Keratinocyte (primary cell): Measurements from ENCODE around the gene BRAT1. TPM values are rescaled to one million over a fixed set of nuclear protein-coding genes. Genes with fewer than 3 reads are reported as not detected.

Experiments used
- DNase-seq: peaks from one replicate; pipeline ENCODE4 v3.0.0-alpha.2; 2011; ENCODE audit warnings: low read depth, missing footprints, low spot score
- FAIRE-seq: peaks from 2 replicates; lab custom pipeline; 2011; peaks lifted over from hg19 to GRCh38; lab: Jason Lieb, UNC
- H2AFZ ChIP-seq: 2 replicates; pipeline ENCODE4 v1.6.0; 2012; ENCODE audit warnings: low read length, control low read depth, inconsistent platforms; ENCODE audit not compliant: control insufficient read depth
- H3K27ac ChIP-seq: 2 replicates; pipeline ENCODE4 v1.5.1; 2011; ENCODE audit warnings: low read length; ENCODE audit not compliant: control insufficient read depth, insufficient read depth
- H3K27me3 ChIP-seq: 3 replicates; pipeline ENCODE4 v1.6.0; 2011; ENCODE audit warnings: low read length; ENCODE audit not compliant: control insufficient read depth, insufficient read depth; ENCODE audit errors: extremely low read depth
- H3K36me3 ChIP-seq, 2 experiments: 2 replicates in 1 of 2; 3 replicates in 1 of 2; pipeline ENCODE4 v1.5.1; 2011; ENCODE audit warnings: low read length in 2 of 2, mild to moderate bottlenecking in 1 of 2; ENCODE audit not compliant: control insufficient read depth in 2 of 2, insufficient read depth in 2 of 2; ENCODE audit errors: extremely low read depth in 1 of 2
- H3K4me1 ChIP-seq: 3 replicates; pipeline ENCODE4 v1.5.1; 2011; ENCODE audit warnings: low read length; ENCODE audit not compliant: control insufficient read depth, insufficient read depth; ENCODE audit errors: extremely low read depth
- H3K4me2 ChIP-seq: 3 replicates; pipeline ENCODE4 v1.6.0; 2011; ENCODE audit warnings: low read depth, low read length; ENCODE audit not compliant: control insufficient read depth, insufficient read depth; ENCODE audit errors: extremely low read depth
- H3K4me3 ChIP-seq, 3 experiments: fragments of 200-600 bp in 1 of 3; sonication (generic) in 1 of 3; 2 replicates in 2 of 3; 3 replicates in 1 of 3; pipeline ENCODE4 v1.5.1; 2011 to 2016; ENCODE audit warnings: low read length in 3 of 3, mild to moderate bottlenecking in 3 of 3, control low read depth in 2 of 3, inconsistent platforms in 1 of 3, low read depth in 1 of 3, mixed read lengths in 1 of 3, mixed run types in 1 of 3, moderate library complexity in 1 of 3; ENCODE audit not compliant: control insufficient read depth in 2 of 3, insufficient read depth in 2 of 3; ENCODE audit errors: extremely low read depth in 1 of 3
- H3K79me2 ChIP-seq: 2 replicates; pipeline ENCODE4 v1.6.0; 2012; ENCODE audit warnings: low read length; ENCODE audit not compliant: control insufficient read depth, insufficient read depth
- H3K9ac ChIP-seq: 3 replicates; pipeline ENCODE4 v1.6.0; 2011; ENCODE audit warnings: low read length; ENCODE audit not compliant: control insufficient read depth, insufficient read depth; ENCODE audit errors: extremely low read depth
- H3K9me1 ChIP-seq: 3 replicates; pipeline ENCODE4 v1.6.0; 2011; ENCODE audit warnings: low read length; ENCODE audit not compliant: control insufficient read depth, insufficient read depth; ENCODE audit errors: extremely low read depth
- H3K9me3 ChIP-seq: 2 replicates; pipeline ENCODE4 v1.5.1; 2012; ENCODE audit warnings: low read depth, low read length; ENCODE audit not compliant: control insufficient read depth
- H4K20me1 ChIP-seq: 3 replicates; pipeline ENCODE4 v1.6.0; 2011; ENCODE audit warnings: low read length; ENCODE audit not compliant: control insufficient read depth, insufficient read depth; ENCODE audit errors: extremely low read depth
- EZH2 ChIP-seq: IDR thresholded peaks from one replicate; pipeline ENCODE4 v1.6.1; 2012; ENCODE audit warnings: inconsistent platforms, mild to moderate bottlenecking, low read length, moderate library complexity
- dilution Hi-C: fragments of 300-500 bp; cut with MboI; formaldehyde crosslinking; loops from one replicate; pipeline ENCODE4 v1.7.0; 2020; ENCODE audit warnings: low sequenced_read_pairs; ENCODE audit not compliant: extremely low pct_ligation_motif_present
- polyA plus RNA-seq, 5 experiments: library from polyadenylated mRNA; depleted of rRNA in 3 of 5; stranded (reverse) in 3 of 5; stranded (forward) in 1 of 5; unstranded in 1 of 5; fragments of >200 nt; gene quantifications; 1 replicate in 1 of 5; 2 replicates in 3 of 5; 3 replicates in 1 of 5; pipeline versions ENCODE4 v1.2.1 to v1.2.3, GENCODE V29; 2011 to 2012; ENCODE audit warnings: missing spikeins in 2 of 5, low read depth in 1 of 5, low replicate concordance in 1 of 5
- TF ChIP-seq, protein P1 (sequence below), 3 experiments: IDR thresholded peaks in 1 of 3; conservative IDR thresholded peaks in 1 of 3; optimal IDR thresholded peaks in 1 of 3; 2 replicates in 2 of 3; 3 replicates in 1 of 3; pipeline versions ENCODE3 to v1.5.1; 2011; ENCODE audit warnings: low read length in 3 of 3, mild to moderate bottlenecking in 3 of 3, moderate library complexity in 2 of 3, control low read depth in 1 of 3, inconsistent platforms in 1 of 3; ENCODE audit not compliant: insufficient read depth in 2 of 3; ENCODE audit errors: extremely low read depth in 1 of 3

Gene BRAT1
- polyA plus RNA-seq, 1 donor (not counting 4 experiments of a cell fraction or from before 2014, with no cell fraction given), result 6.4 TPM

DNA sequence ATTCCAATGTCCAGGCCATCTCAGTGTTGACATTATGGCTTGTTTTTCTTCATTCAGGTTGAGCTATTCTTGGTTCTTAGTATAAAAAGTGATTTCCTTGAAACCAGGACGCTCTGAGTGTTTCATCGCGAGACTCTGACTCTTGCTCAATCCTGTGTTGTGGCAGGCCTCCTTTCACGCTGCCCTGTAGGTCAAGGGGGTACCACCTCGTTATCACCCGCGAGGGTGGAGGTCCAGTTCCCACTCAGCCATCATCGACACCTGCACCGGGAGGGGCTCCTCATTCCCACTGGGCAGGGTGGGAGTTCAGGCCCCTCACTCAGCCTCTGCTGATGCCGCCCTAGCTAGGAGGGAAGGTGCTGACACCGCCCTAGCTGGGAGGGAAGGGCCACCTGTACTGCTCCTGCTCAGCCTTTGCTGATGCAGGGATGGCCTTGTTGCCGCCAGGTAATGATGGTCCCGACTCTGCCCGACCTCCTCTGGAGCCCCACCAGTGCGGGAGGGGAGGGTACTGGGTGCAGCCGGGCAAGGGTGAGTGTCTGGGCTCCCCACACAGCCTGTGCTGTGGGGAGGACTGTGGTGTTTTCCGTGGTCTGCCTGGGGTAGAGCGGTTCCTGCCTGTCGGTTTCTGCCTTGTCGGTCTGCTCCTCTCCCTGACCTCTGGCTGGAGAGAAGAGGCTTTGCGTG, 19.9 kb upstream of the BRAT1 start:
- Histone ChIP-seq H3K4me2 (no peak overlapping the region), H4K20me1 (no peaks in the 10 kb centered on the region), H3K27ac (no peak overlapping the region), H3K79me2 (no peaks in the 10 kb centered on the region), H2AFZ (no peak overlapping the region), H3K4me1 (peaks cover 10% of the 10 kb centered on the region), H3K27me3 (no peaks in the 10 kb centered on the region), H3K36me3 (peaks cover 8 to 16% of the 10 kb centered on the region in 2 experiments), H3K9me3 (no peaks in the 10 kb centered on the region), H3K9ac (no peak overlapping the region), H3K4me3 (no peak overlapping the region), H3K9me1 (no peaks in the 10 kb centered on the region)
- TF ChIP-seq, protein P1, sequence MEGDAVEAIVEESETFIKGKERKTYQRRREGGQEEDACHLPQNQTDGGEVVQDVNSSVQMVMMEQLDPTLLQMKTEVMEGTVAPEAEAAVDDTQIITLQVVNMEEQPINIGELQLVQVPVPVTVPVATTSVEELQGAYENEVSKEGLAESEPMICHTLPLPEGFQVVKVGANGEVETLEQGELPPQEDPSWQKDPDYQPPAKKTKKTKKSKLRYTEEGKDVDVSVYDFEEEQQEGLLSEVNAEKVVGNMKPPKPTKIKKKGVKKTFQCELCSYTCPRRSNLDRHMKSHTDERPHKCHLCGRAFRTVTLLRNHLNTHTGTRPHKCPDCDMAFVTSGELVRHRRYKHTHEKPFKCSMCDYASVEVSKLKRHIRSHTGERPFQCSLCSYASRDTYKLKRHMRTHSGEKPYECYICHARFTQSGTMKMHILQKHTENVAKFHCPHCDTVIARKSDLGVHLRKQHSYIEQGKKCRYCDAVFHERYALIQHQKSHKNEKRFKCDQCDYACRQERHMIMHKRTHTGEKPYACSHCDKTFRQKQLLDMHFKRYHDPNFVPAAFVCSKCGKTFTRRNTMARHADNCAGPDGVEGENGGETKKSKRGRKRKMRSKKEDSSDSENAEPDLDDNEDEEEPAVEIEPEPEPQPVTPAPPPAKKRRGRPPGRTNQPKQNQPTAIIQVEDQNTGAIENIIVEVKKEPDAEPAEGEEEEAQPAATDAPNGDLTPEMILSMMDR (optimal IDR thresholded peaks at IDR 0.05 in 1 of 3, IDR thresholded peaks at IDR 0.05 in 1 of 3, conservative IDR thresholded peaks at IDR 0.05 in 1 of 3; ENCODE audit: extremely low read depth in 1 of 3, insufficient read depth in 2 of 3, low read length in 3 of 3), result no peak
- no peak for TF ChIP-seq EZH2
- dilution Hi-C loops, result no loop called here
- DNase-seq (no peak), FAIRE-seq (no peak)

DNA sequence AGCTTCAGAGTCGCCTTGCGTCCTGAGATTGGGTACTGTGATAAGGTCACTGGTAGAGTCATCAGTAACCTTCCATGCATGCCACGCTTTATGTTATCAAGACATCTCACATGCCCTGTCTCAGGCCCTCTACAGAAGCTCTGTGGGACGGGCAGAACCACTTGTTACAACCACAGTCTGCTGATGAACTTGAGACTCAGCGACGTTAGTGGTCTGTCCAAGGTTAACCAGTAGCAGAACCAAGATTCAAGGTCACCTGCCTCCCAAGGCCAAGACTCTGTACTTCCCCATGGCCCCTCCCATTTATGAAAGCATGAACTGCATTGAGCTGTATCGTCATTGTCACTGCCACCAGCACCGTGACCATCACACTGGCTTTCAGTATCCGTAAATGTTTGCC, 18.4 kb upstream of the BRAT1 start:
- Histone ChIP-seq H3K27me3 (no peaks in the 10 kb centered on the region), H3K9me1 (no peaks in the 10 kb centered on the region), H4K20me1 (no peaks in the 10 kb centered on the region), H3K9me3 (no peaks in the 10 kb centered on the region), H3K27ac (no peak overlapping the region), H2AFZ (no peak overlapping the region), H3K79me2 (no peaks in the 10 kb centered on the region), H3K36me3 (peaks cover 11 to 12% of the 10 kb centered on the region in 2 experiments), H3K9ac (no peak overlapping the region), H3K4me2 (no peak overlapping the region), H3K4me3 (no peak overlapping the region), H3K4me1 (peaks cover 10% of the 10 kb centered on the region)
- dilution Hi-C loops, result no loop called here
- TF ChIP-seq, protein P1 (optimal IDR thresholded peaks at IDR 0.05 in 1 of 3, IDR thresholded peaks at IDR 0.05 in 1 of 3, conservative IDR thresholded peaks at IDR 0.05 in 1 of 3; ENCODE audit: extremely low read depth in 1 of 3, insufficient read depth in 2 of 3, low read length in 3 of 3), result no peak
- no peak for TF ChIP-seq EZH2
- FAIRE-seq (no peak), DNase-seq (no peak)
